Measurements from ENCODE around the gene CLASRP. TPM values are rescaled to one million over a fixed set of nuclear protein-coding genes. Genes with fewer than 3 reads are reported as not detected.

The CLASRP gene
- total RNA-seq, 1 experiment from 2014 or later: 79.9 TPM

GRCh38 chr19:45010306-45010705, 28.5 kb upstream of the CLASRP start:
- CTCF ChIA-PET: no interaction called here
- H3K4me3 ChIP-seq (replicated peaks in 1 of 2; ENCODE audit: low read depth in 1 of 2, low read length in 2 of 2): no peak overlapping the region
- no peak overlapping the region for H3K4me2 ChIP-seq (ENCODE audit: low read length)
- POLR2A ChIA-PET: no interaction called here
- H3K79me2 ChIP-seq (ENCODE audit: insufficient read depth, low read length): no peaks in the 10 kb centered on the region
- no peaks in the 10 kb centered on the region for H4K20me1 ChIP-seq (ENCODE audit: insufficient read depth)
- H3K9me2 ChIP-seq (ENCODE audit: insufficient read depth): no peaks in the 10 kb centered on the region
- no peaks in the 10 kb centered on the region; a peak in 1 of 4 replicates for H3K36me3 ChIP-seq (ENCODE audit: control insufficient read depth in 1 of 2, insufficient read depth in 2 of 2, low read length in 2 of 2)
- no peak overlapping the region for H2AFZ ChIP-seq (ENCODE audit: low read depth, low read length, poor library complexity, severe bottlenecking)
- no peaks in the 10 kb centered on the region for H3K9me3 ChIP-seq (ENCODE audit: control insufficient read depth in 1 of 2, insufficient read depth in 1 of 2, low read depth in 1 of 2, low read length in 2 of 2)
- RAD21 ChIA-PET (ENCODE audit: low non-redundant PET in 1 of 2, low total read pairs in 2 of 2, uncharacterized antibody in 2 of 2, unreplicated experiment in 2 of 2): no interaction called here
- DNase-seq (ENCODE audit: low read depth, low spot score) (no peak), ATAC-seq (no peak)
- intact Hi-C loops (cut with micrococcal nuclease): no loop called here
- no peak overlapping the region for H3K9ac ChIP-seq (ENCODE audit: low read length)
- no peaks in the 10 kb centered on the region for H3K27me3 ChIP-seq (ENCODE audit: insufficient read depth, low read length)
- no TSS peak for BruUV-seq (replicated peaks)
- TF ChIP-seq EGR1 (IDR thresholded peaks at IDR 0.05; ENCODE audit: low read depth): no peak
- TF ChIP-seq ZFX (IDR thresholded peaks at IDR 0.05): no peak
- no peak for TF ChIP-seq CEBPB (IDR thresholded peaks at IDR 0.05; ENCODE audit: low read depth)
- TF ChIP-seq, protein P1, sequence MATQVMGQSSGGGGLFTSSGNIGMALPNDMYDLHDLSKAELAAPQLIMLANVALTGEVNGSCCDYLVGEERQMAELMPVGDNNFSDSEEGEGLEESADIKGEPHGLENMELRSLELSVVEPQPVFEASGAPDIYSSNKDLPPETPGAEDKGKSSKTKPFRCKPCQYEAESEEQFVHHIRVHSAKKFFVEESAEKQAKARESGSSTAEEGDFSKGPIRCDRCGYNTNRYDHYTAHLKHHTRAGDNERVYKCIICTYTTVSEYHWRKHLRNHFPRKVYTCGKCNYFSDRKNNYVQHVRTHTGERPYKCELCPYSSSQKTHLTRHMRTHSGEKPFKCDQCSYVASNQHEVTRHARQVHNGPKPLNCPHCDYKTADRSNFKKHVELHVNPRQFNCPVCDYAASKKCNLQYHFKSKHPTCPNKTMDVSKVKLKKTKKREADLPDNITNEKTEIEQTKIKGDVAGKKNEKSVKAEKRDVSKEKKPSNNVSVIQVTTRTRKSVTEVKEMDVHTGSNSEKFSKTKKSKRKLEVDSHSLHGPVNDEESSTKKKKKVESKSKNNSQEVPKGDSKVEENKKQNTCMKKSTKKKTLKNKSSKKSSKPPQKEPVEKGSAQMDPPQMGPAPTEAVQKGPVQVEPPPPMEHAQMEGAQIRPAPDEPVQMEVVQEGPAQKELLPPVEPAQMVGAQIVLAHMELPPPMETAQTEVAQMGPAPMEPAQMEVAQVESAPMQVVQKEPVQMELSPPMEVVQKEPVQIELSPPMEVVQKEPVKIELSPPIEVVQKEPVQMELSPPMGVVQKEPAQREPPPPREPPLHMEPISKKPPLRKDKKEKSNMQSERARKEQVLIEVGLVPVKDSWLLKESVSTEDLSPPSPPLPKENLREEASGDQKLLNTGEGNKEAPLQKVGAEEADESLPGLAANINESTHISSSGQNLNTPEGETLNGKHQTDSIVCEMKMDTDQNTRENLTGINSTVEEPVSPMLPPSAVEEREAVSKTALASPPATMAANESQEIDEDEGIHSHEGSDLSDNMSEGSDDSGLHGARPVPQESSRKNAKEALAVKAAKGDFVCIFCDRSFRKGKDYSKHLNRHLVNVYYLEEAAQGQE (IDR thresholded peaks at IDR 0.05; ENCODE audit: low read depth): no peak
- no peak for TF ChIP-seq RAD21 (IDR thresholded peaks at IDR 0.05; ENCODE audit: low read depth)
- no peak for TF ChIP-seq JUND (IDR thresholded peaks at IDR 0.05)
- no peak for TF ChIP-seq SIN3A (IDR thresholded peaks at IDR 0.05; ENCODE audit: low read depth)
- TF ChIP-seq ZNF274 (IDR thresholded peaks at IDR 0.05; ENCODE audit: low read depth, low read length): no peak
- TF ChIP-seq SP1 (IDR thresholded peaks at IDR 0.05; ENCODE audit: low read depth): no peak
- no peak for TF ChIP-seq TCF7L2 (IDR thresholded peaks at IDR 0.05; ENCODE audit: borderline replicate concordance, extremely low read depth, insufficient read depth, insufficient read length)
- TF ChIP-seq, protein P2, sequence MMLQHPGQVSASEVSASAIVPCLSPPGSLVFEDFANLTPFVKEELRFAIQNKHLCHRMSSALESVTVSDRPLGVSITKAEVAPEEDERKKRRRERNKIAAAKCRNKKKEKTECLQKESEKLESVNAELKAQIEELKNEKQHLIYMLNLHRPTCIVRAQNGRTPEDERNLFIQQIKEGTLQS (IDR thresholded peaks at IDR 0.05): no peak
- TF ChIP-seq MAX (IDR thresholded peaks at IDR 0.05): no peak
- TF ChIP-seq, protein P3, sequence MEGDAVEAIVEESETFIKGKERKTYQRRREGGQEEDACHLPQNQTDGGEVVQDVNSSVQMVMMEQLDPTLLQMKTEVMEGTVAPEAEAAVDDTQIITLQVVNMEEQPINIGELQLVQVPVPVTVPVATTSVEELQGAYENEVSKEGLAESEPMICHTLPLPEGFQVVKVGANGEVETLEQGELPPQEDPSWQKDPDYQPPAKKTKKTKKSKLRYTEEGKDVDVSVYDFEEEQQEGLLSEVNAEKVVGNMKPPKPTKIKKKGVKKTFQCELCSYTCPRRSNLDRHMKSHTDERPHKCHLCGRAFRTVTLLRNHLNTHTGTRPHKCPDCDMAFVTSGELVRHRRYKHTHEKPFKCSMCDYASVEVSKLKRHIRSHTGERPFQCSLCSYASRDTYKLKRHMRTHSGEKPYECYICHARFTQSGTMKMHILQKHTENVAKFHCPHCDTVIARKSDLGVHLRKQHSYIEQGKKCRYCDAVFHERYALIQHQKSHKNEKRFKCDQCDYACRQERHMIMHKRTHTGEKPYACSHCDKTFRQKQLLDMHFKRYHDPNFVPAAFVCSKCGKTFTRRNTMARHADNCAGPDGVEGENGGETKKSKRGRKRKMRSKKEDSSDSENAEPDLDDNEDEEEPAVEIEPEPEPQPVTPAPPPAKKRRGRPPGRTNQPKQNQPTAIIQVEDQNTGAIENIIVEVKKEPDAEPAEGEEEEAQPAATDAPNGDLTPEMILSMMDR (IDR thresholded peaks at IDR 0.05 in 2 of 3, conservative IDR thresholded peaks at IDR 0.05 in 1 of 3; ENCODE audit: borderline replicate concordance in 1 of 3, insufficient read depth in 1 of 3, low read depth in 2 of 3, low read length in 2 of 3): no peak
- TF ChIP-seq FOSL1 (IDR thresholded peaks at IDR 0.05; ENCODE audit: low read depth): no peak
- TF ChIP-seq POLR2A (IDR thresholded peaks at IDR 0.05; ENCODE audit: borderline replicate concordance, extremely low read depth, insufficient read depth, insufficient read length): no peak
- no peak for TF ChIP-seq EZH2 (IDR thresholded peaks at IDR 0.05)
- no peak for TF ChIP-seq SRF (IDR thresholded peaks at IDR 0.05; ENCODE audit: low read depth)
- H3K4me1 ChIP-seq (ENCODE audit: control insufficient read depth in 1 of 2, insufficient read depth in 2 of 2, low read length in 2 of 2): peaks cover 5 to 6% of the 10 kb centered on the region in 2 experiments; a peak in 3 of 4 replicates
- no peak overlapping the region for H3K27ac ChIP-seq (ENCODE audit: low read depth, low read length)

All from HCT116 (cell line).